GM23338 (cell line): ENCODE data around the gene VEZT. TPM values are rescaled to one million over a fixed set of nuclear protein-coding genes. Genes with fewer than 3 reads are reported as not detected.

Source experiments
- ATAC-seq: fragments of 200-7000 bp; cut with Tn5 transposase; 3 replicates; pipeline ENCODE4 v1.9.1; 2020
- DNase-seq: peaks from one replicate; pipeline ENCODE4 v3.0.0-alpha.2; 2015; ENCODE audit warnings: low spot score
- H2AFZ ChIP-seq: fragments of 200-600 bp; sonication (generic); 2 replicates; pipeline ENCODE4 v1.8.0; 2016; ENCODE audit warnings: antibody characterized with exemption, mild to moderate bottlenecking, moderate library complexity
- H3F3A ChIP-seq: fragments of 200-600 bp; sonication (generic); replicated peaks from 2 replicates; pipeline ENCODE4 v1.8.0; 2017; ENCODE audit warnings: antibody characterized with exemption, mixed run types, low read depth
- H3K27ac ChIP-seq: fragments of 200-600 bp; sonication (generic); 2 replicates; pipeline ENCODE4 v1.6.1; 2016; ENCODE audit warnings: low read depth
- H3K27me3 ChIP-seq: fragments of 200-600 bp; sonication (generic); 2 replicates; pipeline ENCODE4 v1.8.0; 2016; ENCODE audit warnings: mild to moderate bottlenecking, mixed run types, moderate library complexity; ENCODE audit not compliant: insufficient read depth
- H3K36me3 ChIP-seq: fragments of 200-600 bp; sonication (generic); 2 replicates; pipeline ENCODE4 v1.8.0; 2016; ENCODE audit warnings: mild to moderate bottlenecking; ENCODE audit not compliant: insufficient read depth
- H3K4me1 ChIP-seq: fragments of 200-600 bp; sonication (generic); 2 replicates; pipeline ENCODE4 v1.8.0; 2016; ENCODE audit warnings: mild to moderate bottlenecking, moderate library complexity; ENCODE audit not compliant: insufficient read depth
- H3K4me2 ChIP-seq: fragments of 200-600 bp; sonication (generic); 2 replicates; pipeline ENCODE4 v1.7.1; 2017; ENCODE audit warnings: mixed run types
- H3K4me3 ChIP-seq: fragments of 200-600 bp; sonication (generic); 2 replicates; pipeline ENCODE4 v1.6.1; 2016; ENCODE audit warnings: mixed run types
- H3K79me2 ChIP-seq: fragments of 200-600 bp; sonication (generic); replicated peaks from 2 replicates; pipeline ENCODE4 v1.8.0; 2017; ENCODE audit warnings: mild to moderate bottlenecking; ENCODE audit not compliant: insufficient read depth
- H3K9me2 ChIP-seq: fragments of 200-600 bp; sonication (generic); 2 replicates; pipeline ENCODE4 v1.8.0; 2017; ENCODE audit not compliant: insufficient read depth
- H4K20me1 ChIP-seq: fragments of 200-600 bp; sonication (generic); replicated peaks from 2 replicates; pipeline ENCODE4 v1.8.0; 2017; ENCODE audit warnings: mild to moderate bottlenecking; ENCODE audit not compliant: insufficient read depth
- H3K27ac Mint-ChIP-seq: 2 replicates; pipeline ENCODE4 v1.8.0; 2020; ENCODE audit warnings: inconsistent platforms, mild to moderate bottlenecking, moderate library complexity, mixed read lengths
- H3K27me3 Mint-ChIP-seq: 3 replicates; pipeline ENCODE4 v1.8.0; 2022; ENCODE audit warnings: low read depth, mild to moderate bottlenecking, moderate library complexity, mixed read lengths, inconsistent platforms; ENCODE audit not compliant: insufficient read depth, poor library complexity
- H3K36me3 Mint-ChIP-seq: 3 replicates; pipeline ENCODE4 v1.8.0; 2021; ENCODE audit warnings: low read depth, mild to moderate bottlenecking, inconsistent platforms, moderate library complexity, mixed read lengths
- H3K4me1 Mint-ChIP-seq: 3 replicates; pipeline ENCODE4 v1.8.0; 2020; ENCODE audit warnings: mild to moderate bottlenecking, inconsistent platforms, mixed read lengths
- H3K4me3 Mint-ChIP-seq: 3 replicates; pipeline ENCODE4 v1.8.0; 2021; ENCODE audit warnings: moderate library complexity, mild to moderate bottlenecking, inconsistent platforms, mixed read lengths
- H3K9me3 Mint-ChIP-seq: 3 replicates; pipeline ENCODE4 v1.8.0; 2020; ENCODE audit warnings: moderate library complexity, mild to moderate bottlenecking, inconsistent platforms, mixed read lengths
- CREB1 ChIP-seq: fragments of 250-450 bp; sonication (Bioruptor Pico); IDR thresholded peaks from 2 replicates; pipeline ENCODE4 v1.5.0; 2020; ENCODE audit warnings: low read depth, mild to moderate bottlenecking, moderate library complexity
- EZH2 ChIP-seq: fragments of 200-600 bp; sonication (generic); IDR thresholded peaks from one replicate; pipeline ENCODE4 v1.8.0; 2017; ENCODE audit warnings: antibody characterized with exemption, mild to moderate bottlenecking, low read depth; ENCODE audit not compliant: unreplicated experiment
- EZH2phosphoT487 ChIP-seq: fragments of 200-600 bp; sonication (generic); IDR thresholded peaks from one replicate; pipeline ENCODE4 v1.8.1; 2018; ENCODE audit warnings: antibody characterized with exemption; ENCODE audit not compliant: unreplicated experiment
- JUNB ChIP-seq: IDR thresholded peaks from one replicate; pipeline ENCODE4 v1.6.1; 2016; ENCODE audit warnings: antibody characterized with exemption; ENCODE audit not compliant: unreplicated experiment
- NANOG ChIP-seq: IDR thresholded peaks from 2 replicates; pipeline ENCODE4 v1.6.1; 2016; ENCODE audit warnings: antibody characterized with exemption, borderline replicate concordance
- POLR2AphosphoS5 ChIP-seq: IDR thresholded peaks from 2 replicates; pipeline ENCODE4 v1.6.1; 2016; ENCODE audit warnings: antibody characterized with exemption, low read depth
- ZNF114 ChIP-seq: fragments of 250-450 bp; sonication (Bioruptor Pico); IDR thresholded peaks from 2 replicates; pipeline ENCODE4 v1.5.0; 2020; ENCODE audit warnings: mild to moderate bottlenecking, moderate library complexity
- ZNF331 ChIP-seq: fragments of 250-450 bp; sonication (Bioruptor Pico); IDR thresholded peaks from 2 replicates; pipeline ENCODE4 v1.5.0; 2020; ENCODE audit warnings: low read depth, mild to moderate bottlenecking, moderate library complexity
- polyA plus RNA-seq: library from polyadenylated mRNA; unstranded; fragments of >200 nt; fragmentation: Nextera tagmentation; extraction: Ambion mirVana; gene quantifications from 2 replicates; pipeline ENCODE4 v1.2.1, GENCODE V29; 2016
- total RNA-seq: library from RNA; depleted of rRNA; stranded (reverse); fragments of >200 nt; shearing (Covaris generic); gene quantifications from 2 replicates; pipeline ENCODE4 v1.2.3, GENCODE V29; 2014
- TF ChIP-seq, protein P1 (sequence below), 2 experiments: fragments of 200-600 bp in 1 of 2; sonication (generic) in 1 of 2; conservative IDR thresholded peaks; 2 replicates each; pipeline versions ENCODE4 v1.5.1 to v1.6.1; 2016 to 2017; ENCODE audit warnings: antibody characterized with exemption in 2 of 2, low read depth in 2 of 2, mild to moderate bottlenecking in 2 of 2, moderate library complexity in 1 of 2
- TF ChIP-seq, protein P2 (sequence below): IDR thresholded peaks from 2 replicates; pipeline ENCODE4 v1.6.1; 2016; ENCODE audit warnings: antibody characterized with exemption
- TF ChIP-seq, protein P3 (sequence below): IDR thresholded peaks from one replicate; pipeline ENCODE4 v1.6.1; 2018; ENCODE audit warnings: antibody characterized with exemption; ENCODE audit not compliant: unreplicated experiment

Gene VEZT
- total and polyA plus RNA-seq, 2 experiments from 2014 or later: 34.2 to 51.5 TPM

DNA sequence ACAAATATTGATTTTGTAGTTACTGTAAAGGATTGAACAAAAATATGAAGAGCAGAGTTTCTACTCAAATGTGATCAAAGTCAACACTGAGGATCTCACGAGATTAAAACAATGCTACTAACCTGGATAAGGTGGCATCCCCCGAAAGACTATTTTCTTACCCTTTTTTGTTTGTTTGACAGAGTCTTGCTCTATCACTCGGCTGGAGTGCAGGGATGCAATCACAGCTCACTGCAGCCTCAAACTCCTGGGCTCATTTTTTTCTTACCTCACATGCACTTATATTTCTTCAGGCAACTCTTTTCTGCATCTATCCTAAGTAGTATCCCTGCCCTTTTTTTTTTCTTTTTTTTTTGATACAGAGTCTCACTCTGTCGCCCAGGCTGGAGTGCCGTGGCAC, 109.2 kb downstream of the VEZT start:
- TF ChIP-seq POLR2AphosphoS5 (no peak), NANOG (no peak), ZNF114 (CRISPR knock-in tag) (no peak), JUNB (no peak), EZH2phosphoT487 (no peak)
- TF ChIP-seq, protein P1, sequence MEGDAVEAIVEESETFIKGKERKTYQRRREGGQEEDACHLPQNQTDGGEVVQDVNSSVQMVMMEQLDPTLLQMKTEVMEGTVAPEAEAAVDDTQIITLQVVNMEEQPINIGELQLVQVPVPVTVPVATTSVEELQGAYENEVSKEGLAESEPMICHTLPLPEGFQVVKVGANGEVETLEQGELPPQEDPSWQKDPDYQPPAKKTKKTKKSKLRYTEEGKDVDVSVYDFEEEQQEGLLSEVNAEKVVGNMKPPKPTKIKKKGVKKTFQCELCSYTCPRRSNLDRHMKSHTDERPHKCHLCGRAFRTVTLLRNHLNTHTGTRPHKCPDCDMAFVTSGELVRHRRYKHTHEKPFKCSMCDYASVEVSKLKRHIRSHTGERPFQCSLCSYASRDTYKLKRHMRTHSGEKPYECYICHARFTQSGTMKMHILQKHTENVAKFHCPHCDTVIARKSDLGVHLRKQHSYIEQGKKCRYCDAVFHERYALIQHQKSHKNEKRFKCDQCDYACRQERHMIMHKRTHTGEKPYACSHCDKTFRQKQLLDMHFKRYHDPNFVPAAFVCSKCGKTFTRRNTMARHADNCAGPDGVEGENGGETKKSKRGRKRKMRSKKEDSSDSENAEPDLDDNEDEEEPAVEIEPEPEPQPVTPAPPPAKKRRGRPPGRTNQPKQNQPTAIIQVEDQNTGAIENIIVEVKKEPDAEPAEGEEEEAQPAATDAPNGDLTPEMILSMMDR (conservative IDR thresholded peaks at IDR 0.05; ENCODE audit: low read depth in 2 of 2): no peak
- Mint-ChIP-seq H3K36me3 (no peaks in the 10 kb centered on the region), H3K27me3 (no peaks in the 10 kb centered on the region), H3K4me3 (no peak overlapping the region), H3K9me3 (no peaks in the 10 kb centered on the region), H3K4me1 (no peaks in the 10 kb centered on the region), H3K27ac (no peak overlapping the region)
- no peak overlapping the region for H3K4me3 ChIP-seq
- ATAC-seq: no peak
- no peak for DNase-seq
- no peaks in the 10 kb centered on the region for H3K4me1 ChIP-seq
- H3K36me3 ChIP-seq: no peaks in the 10 kb centered on the region
- no peaks in the 10 kb centered on the region for H3F3A ChIP-seq
- H3K27me3 ChIP-seq: no peaks in the 10 kb centered on the region
- H4K20me1 ChIP-seq: no peaks in the 10 kb centered on the region
- H3K9me2 ChIP-seq: no peaks in the 10 kb centered on the region
- no peak overlapping the region for H3K4me2 ChIP-seq
- H2AFZ ChIP-seq: no peak overlapping the region
- no peaks in the 10 kb centered on the region for H3K79me2 ChIP-seq
- no peak overlapping the region for H3K27ac ChIP-seq

DNA sequence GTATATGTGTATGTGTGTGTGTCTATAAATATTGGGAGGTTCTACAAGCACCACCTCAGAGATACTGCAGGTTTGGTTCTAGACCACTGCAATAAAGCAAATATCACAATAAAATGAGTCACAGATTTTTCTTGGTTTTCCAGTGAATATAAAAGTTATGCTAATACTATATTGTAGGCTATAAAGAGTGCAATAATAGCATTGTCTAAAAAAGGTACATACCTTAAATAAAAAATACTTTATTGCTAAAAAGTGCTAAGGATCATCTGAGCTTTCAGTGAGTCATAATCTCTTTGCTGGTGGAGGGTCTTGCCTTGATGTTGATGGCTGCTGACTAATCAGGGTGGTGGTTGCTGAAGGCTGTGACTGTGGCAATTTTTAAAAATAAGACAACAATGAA, 111.1 kb downstream of the VEZT start:
- H2AFZ ChIP-seq: no peak overlapping the region
- H3K27ac ChIP-seq: no peak overlapping the region
- no peak overlapping the region for H3K4me2 ChIP-seq
- DNase-seq: no peak
- Mint-ChIP-seq H3K4me3 (no peak overlapping the region), H3K4me1 (peaks cover 6% of the 10 kb centered on the region; the same call in 2 of the 3 replicates), H3K27me3 (no peaks in the 10 kb centered on the region), H3K9me3 (no peaks in the 10 kb centered on the region), H3K27ac (no peak overlapping the region), H3K36me3 (no peaks in the 10 kb centered on the region)
- no peak for ATAC-seq
- no peaks in the 10 kb centered on the region for H3K4me1 ChIP-seq
- H3K36me3 ChIP-seq: no peaks in the 10 kb centered on the region
- no peaks in the 10 kb centered on the region for H3K27me3 ChIP-seq
- H3K9me2 ChIP-seq: no peaks in the 10 kb centered on the region
- no peaks in the 10 kb centered on the region for H4K20me1 ChIP-seq
- no peak overlapping the region for H3K4me3 ChIP-seq
- H3K79me2 ChIP-seq: no peaks in the 10 kb centered on the region
- no peaks in the 10 kb centered on the region for H3F3A ChIP-seq
- TF ChIP-seq POLR2AphosphoS5 (no peak), EZH2 (no peak), CREB1 (CRISPR knock-in tag) (no peak), NANOG (no peak), ZNF114 (CRISPR knock-in tag) (no peak), EZH2phosphoT487 (no peak), ZNF331 (CRISPR knock-in tag) (no peak)
- TF ChIP-seq, protein P2, sequence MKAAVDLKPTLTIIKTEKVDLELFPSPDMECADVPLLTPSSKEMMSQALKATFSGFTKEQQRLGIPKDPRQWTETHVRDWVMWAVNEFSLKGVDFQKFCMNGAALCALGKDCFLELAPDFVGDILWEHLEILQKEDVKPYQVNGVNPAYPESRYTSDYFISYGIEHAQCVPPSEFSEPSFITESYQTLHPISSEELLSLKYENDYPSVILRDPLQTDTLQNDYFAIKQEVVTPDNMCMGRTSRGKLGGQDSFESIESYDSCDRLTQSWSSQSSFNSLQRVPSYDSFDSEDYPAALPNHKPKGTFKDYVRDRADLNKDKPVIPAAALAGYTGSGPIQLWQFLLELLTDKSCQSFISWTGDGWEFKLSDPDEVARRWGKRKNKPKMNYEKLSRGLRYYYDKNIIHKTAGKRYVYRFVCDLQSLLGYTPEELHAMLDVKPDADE: no peak
- TF ChIP-seq, protein P3, sequence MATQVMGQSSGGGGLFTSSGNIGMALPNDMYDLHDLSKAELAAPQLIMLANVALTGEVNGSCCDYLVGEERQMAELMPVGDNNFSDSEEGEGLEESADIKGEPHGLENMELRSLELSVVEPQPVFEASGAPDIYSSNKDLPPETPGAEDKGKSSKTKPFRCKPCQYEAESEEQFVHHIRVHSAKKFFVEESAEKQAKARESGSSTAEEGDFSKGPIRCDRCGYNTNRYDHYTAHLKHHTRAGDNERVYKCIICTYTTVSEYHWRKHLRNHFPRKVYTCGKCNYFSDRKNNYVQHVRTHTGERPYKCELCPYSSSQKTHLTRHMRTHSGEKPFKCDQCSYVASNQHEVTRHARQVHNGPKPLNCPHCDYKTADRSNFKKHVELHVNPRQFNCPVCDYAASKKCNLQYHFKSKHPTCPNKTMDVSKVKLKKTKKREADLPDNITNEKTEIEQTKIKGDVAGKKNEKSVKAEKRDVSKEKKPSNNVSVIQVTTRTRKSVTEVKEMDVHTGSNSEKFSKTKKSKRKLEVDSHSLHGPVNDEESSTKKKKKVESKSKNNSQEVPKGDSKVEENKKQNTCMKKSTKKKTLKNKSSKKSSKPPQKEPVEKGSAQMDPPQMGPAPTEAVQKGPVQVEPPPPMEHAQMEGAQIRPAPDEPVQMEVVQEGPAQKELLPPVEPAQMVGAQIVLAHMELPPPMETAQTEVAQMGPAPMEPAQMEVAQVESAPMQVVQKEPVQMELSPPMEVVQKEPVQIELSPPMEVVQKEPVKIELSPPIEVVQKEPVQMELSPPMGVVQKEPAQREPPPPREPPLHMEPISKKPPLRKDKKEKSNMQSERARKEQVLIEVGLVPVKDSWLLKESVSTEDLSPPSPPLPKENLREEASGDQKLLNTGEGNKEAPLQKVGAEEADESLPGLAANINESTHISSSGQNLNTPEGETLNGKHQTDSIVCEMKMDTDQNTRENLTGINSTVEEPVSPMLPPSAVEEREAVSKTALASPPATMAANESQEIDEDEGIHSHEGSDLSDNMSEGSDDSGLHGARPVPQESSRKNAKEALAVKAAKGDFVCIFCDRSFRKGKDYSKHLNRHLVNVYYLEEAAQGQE: no peak
